HT-29 (cell line): ENCODE results near the gene LAMC2. TPM values are rescaled to one million over a fixed set of nuclear protein-coding genes. Genes with fewer than 3 reads are reported as not detected.
A peak's percentile ranks its signal among the peaks of the same experiment; 100 is the strongest.
"Not testable (repeated sequence)": the region's sequence is repeated elsewhere in the genome, so short reads cannot be mapped to it uniquely, and the experiment has no call there.

Experiments
- DNase-seq: peaks from one replicate; pipeline ENCODE4 v3.0.0-alpha.2; 2015; ENCODE audit warnings: low spot score
- total RNA-seq: library from RNA; depleted of rRNA; stranded (reverse); fragments of >200 nt; shearing (Covaris generic); gene quantifications from 2 replicates; pipeline ENCODE4 v1.2.3, GENCODE V29; 2014; rRNA removed

LAMC2 gene
- total RNA-seq = 4.3 and 5.0 TPM in 2 replicates

GRCh38 chr1:183185941-183186490 is at the start of gene LAMC2:
Gene LAMC2, plus strand, starts transcription at chr1:183186264. Its CDS starts 89 bp downstream, at chr1:183186353.
- DNase-seq = peak; percentile 92

DNA sequence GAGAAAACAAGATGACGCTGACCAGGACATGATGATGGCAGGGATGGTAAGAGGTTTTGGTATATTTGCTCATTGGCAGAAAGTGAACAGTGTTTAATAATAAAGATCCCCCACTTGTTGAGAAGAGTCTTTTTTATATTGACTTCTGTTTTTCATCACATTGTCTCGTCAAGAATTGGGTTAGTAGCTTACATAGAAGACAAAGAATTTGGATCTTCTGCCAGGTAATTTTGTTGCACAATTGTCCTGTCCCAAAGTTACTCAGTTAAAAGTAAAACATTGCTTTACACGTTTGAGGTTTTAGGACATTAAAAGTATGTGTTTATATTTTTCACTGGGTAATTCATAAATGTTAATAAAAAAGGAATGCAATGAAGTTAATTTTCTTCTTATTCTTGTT is 48.3 kb upstream of the LAMC2 start:
- no peak for DNase-seq

GRCh38 chr1:183138301-183138700 is 47.8 kb upstream of the LAMC2 start:
- no peak for DNase-seq

DNA sequence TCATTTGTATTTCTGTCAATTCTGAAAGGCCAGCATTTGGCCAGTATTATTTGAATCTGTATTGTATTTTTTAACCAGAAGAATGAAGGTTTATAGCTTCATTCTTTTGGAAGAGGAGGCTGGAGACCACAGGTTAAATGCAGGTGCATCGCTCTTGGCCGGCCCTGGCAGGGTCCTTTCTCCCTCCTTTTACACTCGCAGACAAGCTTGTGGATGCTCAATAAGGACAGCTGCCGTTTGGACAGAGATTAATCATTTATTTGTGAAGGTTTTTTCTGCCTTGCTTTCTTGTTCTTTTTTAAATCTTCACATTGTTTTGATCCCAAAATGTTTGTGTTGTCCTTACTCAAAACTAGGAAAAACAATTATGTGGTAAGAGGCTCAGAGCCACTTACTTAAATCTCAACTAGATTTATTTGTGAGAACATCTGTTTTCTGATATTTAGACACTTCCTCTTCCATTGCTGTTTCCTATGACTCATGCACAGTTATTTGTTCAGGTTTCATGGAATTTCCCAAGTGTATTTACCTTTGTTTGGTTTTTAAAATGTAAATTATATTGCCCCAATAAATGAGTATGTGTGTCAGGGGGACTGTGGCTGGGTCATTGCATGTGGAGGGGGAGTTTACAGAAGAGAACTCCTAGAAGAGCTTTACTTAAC is 46.7 kb upstream of the LAMC2 start:
- peak; percentile 67 for DNase-seq

- peak; percentile 12 for DNase-seq
Observed at GRCh38 chr1:183140633-183141032, 45.4 kb upstream of the LAMC2 start.

GRCh38 chr1:183142171-183142570 is 43.9 kb upstream of the LAMC2 start:
- no peak for DNase-seq

GRCh38 chr1:183143576-183144315 is 42.3 kb upstream of the LAMC2 start:
- DNase-seq = no peak

DNA sequence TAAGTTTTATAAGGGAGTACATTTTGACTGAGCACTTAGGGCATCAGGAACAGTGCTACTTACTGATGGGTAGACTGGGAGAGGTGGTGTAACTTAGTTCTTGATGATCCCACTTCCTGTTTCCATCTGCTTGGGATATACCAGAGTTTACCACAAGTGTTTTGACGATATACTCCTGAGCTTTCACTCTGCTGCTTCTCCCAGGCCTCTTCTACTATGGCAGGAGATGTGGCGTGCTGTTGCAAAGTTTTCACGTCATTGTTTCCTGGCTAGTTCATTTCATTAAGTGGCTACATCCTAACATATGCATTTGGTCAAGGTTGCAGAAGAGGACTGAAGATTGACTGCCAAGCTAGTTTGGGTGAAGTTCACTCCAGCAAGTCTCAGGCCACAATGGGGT is 41.3 kb upstream of the LAMC2 start:
- DNase-seq = no peak

- no peak for DNase-seq
Observed at GRCh38 chr1:183147735-183148134, 38.3 kb upstream of the LAMC2 start.

- no peak for DNase-seq
Observed at GRCh38 chr1:183148599-183148998, 37.5 kb upstream of the LAMC2 start.

GRCh38 chr1:183149273-183149672 is 36.8 kb upstream of the LAMC2 start:
- no peak for DNase-seq

DNA sequence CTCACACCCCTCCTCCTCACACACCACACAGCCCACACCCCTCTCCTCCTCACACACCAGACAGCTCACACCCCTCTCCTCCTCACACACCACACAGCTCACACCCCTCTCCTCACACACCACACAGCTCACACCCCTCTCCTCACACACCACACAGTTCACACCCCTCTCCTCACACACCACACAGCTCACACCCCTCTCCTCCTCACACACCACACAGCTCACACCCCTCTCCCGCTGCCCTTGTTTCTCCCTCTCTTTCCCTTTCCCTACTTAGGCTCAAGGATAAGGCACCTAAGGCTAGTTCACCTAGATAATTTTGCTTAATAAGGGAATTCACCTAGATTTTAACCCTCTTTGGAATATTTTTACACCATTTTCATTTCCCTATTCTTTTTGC is 36.0 kb upstream of the LAMC2 start:
- not testable (repeated sequence) for DNase-seq

DNA sequence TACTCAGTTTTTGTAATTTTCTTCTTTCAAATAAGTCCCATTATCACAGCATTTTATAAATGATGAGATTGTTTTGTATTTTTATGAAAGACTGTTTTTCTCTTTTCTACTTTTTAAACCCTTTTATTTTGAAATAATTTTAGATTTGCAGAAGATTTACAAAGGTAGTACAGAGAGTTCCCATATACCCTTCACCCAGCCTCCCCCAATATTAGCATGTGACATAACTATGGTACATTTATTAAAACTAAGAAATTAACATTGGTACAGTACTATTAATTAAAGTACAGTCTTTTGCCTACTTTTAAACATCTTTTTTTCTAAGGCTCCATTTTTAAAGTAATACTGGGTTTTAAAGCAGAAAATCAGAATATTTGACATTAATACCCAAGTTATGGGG is 35.6 kb upstream of the LAMC2 start:
- DNase-seq = no peak

DNA sequence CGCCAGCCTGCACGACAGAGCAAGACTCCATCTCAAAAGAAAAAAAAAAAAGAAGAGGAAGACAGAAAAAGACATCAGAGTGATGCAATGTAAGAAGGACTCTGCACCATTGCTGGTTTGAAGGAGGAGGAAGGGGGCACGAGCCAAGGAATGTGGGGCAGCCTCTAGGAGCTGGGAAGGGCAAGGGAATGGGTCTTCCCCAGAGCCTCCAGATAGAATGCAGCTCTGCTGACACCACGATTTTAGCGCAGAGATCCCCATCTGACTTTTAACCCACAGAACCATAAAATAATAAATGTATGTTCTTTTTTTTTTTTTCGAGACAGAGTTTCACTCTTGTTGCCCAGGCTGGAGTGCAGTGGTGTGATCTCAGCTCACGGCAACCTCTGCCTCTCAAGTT is 33.9 kb upstream of the LAMC2 start:
- DNase-seq = no peak

GRCh38 chr1:183155939-183156338 is 30.1 kb upstream of the LAMC2 start:
- DNase-seq = no peak

DNA sequence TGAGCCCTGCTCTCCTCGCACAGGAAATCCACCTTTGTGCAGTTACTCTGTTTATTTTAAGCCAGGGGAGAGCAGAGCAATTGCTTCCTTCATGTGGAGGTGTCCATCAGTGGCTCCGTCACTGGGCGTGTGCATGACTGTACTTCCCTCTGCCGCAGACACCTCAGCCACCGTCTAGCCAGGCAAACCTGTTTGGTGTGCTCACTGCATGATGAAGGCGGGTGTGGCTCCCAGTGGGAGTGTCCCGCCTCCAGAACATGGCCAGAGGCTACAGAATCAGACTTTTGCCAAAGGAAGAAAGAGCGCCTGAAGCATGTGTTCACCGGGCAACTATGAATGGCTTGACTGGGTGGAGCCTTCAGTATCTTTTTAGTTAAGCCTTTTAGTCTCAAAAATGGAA is 26.1 kb upstream of the LAMC2 start:
- DNase-seq = peak; percentile 96

DNA sequence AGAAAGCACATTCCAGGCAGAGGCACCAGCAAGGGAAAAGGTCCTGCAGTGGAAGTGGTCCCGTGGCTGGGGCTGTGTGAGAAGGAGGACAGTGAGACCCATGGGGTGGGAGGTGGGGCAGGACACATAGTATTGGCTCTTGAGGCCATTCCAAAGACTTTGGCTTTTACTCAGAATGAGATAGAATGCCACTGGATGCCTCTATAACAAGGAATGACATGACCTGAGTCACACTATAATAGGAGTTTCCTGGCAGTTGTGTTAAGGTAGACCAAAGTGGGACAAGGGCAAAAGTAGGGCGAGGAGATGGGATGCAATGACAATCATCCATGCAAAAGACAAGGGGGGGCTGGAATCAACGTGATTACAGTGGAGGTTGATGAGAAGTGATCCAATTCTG is 24.7 kb upstream of the LAMC2 start:
- no peak for DNase-seq

DNA sequence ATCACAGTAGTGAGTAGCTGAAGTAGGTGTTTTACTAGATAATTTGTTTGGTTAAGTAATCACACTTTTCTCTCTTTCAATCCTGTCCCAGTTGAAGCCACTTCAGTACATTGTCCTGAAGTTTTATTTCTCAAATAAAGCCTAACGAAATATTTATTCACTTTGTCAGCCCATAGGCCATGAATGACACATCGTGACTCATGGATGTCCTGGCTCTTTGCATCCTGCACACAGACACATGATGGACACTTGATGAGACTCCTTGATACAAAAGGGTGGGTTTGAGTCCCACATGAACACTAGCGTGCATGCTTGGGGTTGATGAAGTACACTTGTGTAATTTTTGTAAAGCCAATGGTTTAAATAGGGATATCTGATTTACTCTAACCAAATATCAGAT is 22.7 kb upstream of the LAMC2 start:
- peak; percentile 62 for DNase-seq

DNA sequence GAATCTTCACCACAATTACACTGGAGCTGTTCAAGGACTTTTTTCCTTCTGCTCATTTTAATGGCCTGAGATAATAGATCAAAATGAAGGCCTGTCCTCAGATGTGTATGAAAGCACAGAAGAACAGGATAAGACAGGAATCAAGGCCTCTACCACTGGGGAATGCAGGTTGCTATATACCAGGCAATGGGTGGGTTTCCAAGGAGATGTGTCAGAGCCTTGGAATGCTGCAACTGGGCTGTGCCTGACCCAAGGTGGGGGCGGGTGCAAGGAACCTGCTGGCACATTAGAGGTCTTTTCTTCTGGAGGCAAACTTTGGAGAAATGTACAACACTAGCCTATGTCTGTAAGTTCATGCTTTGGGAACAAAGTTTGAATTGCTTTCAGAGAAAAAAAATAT is 21.7 kb upstream of the LAMC2 start:
- DNase-seq = peak; percentile 89

DNA sequence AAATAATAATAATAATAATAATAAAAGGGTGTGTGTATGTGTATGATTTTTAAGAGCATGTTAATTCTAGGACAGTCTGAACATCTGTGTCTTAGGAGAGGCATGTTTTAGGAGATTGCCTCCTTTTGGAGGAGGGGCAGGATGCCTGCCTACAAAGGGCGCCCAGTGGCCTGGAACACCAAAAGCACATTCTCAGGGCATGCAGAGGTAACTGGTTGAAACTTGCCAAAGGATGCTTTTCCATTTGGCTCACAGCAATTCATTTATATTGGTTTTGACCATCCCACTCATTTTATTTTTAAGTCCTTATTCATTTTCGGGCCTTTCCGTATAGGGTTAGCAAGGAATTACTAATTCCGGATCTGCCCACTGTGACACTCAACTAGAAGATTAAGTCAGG is 21.1 kb upstream of the LAMC2 start:
- DNase-seq = no peak

- peak; percentile 46 for DNase-seq
Observed at GRCh38 chr1:183165456-183165855, 20.6 kb upstream of the LAMC2 start.

GRCh38 chr1:183166454-183166853 is 19.6 kb upstream of the LAMC2 start:
- DNase-seq = no peak

DNA sequence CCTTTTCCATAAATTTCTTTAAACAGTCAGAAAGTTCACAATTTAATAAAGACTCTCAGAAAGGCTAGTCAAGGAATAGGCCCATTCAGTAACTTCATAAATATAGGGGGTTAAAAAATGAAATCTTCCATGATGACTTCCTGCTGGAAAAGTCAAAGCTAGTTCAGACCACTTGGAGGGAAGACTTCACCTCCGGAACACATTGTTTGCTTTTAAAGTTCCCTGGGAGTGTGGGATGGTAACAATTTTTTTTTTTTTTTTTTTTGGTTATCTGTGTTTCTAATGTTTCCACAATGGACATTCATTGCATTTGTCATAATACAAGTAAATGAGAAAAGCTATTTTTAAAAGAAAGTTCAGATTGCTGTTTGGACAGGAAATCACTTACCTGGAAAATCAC is 18.4 kb upstream of the LAMC2 start:
- no peak for DNase-seq
